Epithelial cell of esophagus (primary cell): ENCODE measurements around the gene RANGAP1.
A peak's percentile ranks its signal among the peaks of the same experiment; 100 is the strongest.

ENCODE experiments used
- DNase-seq: peaks from one replicate; pipeline ENCODE4 v3.0.0; 2010; ENCODE audit warnings: low read depth
- H3K4me3 ChIP-seq: 2 replicates; pipeline ENCODE4 v1.5.1; 2011; ENCODE audit warnings: mild to moderate bottlenecking, low read length, control low read depth
- TF ChIP-seq, protein P1 (sequence below): IDR thresholded peaks from 2 replicates; pipeline ENCODE4 v1.5.1; 2011; ENCODE audit warnings: low read depth, mild to moderate bottlenecking, low read length, control low read depth, inconsistent platforms; ENCODE audit not compliant: insufficient read depth; ENCODE audit errors: missing control alignments

RANGAP1 gene

GRCh38 chr22:41249442-41249841, 36.5 kb downstream of the RANGAP1 start:
- no peak for DNase-seq
- TF ChIP-seq, protein P1, sequence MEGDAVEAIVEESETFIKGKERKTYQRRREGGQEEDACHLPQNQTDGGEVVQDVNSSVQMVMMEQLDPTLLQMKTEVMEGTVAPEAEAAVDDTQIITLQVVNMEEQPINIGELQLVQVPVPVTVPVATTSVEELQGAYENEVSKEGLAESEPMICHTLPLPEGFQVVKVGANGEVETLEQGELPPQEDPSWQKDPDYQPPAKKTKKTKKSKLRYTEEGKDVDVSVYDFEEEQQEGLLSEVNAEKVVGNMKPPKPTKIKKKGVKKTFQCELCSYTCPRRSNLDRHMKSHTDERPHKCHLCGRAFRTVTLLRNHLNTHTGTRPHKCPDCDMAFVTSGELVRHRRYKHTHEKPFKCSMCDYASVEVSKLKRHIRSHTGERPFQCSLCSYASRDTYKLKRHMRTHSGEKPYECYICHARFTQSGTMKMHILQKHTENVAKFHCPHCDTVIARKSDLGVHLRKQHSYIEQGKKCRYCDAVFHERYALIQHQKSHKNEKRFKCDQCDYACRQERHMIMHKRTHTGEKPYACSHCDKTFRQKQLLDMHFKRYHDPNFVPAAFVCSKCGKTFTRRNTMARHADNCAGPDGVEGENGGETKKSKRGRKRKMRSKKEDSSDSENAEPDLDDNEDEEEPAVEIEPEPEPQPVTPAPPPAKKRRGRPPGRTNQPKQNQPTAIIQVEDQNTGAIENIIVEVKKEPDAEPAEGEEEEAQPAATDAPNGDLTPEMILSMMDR = no peak
- H3K4me3 ChIP-seq = no peak overlapping the region

DNA sequence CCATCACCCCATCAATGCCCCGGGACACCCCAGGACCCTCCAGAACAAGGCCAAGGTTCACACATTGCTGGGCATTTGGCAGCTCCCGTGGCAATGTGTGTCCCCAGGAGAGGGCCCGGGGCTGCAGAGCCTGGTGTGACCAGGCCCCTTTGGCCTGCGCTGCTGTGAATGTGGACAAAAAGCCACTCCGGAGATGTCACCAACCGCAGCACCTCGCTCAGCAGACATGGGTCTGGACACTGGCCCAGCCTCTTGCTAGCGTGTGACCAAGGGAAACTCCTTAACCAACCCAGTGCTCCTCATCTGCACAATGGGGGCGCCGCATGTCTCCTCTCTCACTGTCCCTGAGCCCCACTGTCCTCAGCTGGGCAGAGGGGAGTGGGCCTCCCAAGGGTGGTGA, 37.2 kb downstream of the RANGAP1 start:
- TF ChIP-seq, protein P1 = no peak
- H3K4me3 ChIP-seq = no peak overlapping the region
- no peak for DNase-seq

- TF ChIP-seq, protein P1 = no peak
- no peak overlapping the region for H3K4me3 ChIP-seq
- no peak for DNase-seq
Observed at GRCh38 chr22:41248314-41248713, 37.7 kb downstream of the RANGAP1 start.

GRCh38 chr22:41247703-41248102, 38.3 kb downstream of the RANGAP1 start:
- H3K4me3 ChIP-seq = no peak overlapping the region
- no peak for DNase-seq
- TF ChIP-seq, protein P1 = no peak

DNA sequence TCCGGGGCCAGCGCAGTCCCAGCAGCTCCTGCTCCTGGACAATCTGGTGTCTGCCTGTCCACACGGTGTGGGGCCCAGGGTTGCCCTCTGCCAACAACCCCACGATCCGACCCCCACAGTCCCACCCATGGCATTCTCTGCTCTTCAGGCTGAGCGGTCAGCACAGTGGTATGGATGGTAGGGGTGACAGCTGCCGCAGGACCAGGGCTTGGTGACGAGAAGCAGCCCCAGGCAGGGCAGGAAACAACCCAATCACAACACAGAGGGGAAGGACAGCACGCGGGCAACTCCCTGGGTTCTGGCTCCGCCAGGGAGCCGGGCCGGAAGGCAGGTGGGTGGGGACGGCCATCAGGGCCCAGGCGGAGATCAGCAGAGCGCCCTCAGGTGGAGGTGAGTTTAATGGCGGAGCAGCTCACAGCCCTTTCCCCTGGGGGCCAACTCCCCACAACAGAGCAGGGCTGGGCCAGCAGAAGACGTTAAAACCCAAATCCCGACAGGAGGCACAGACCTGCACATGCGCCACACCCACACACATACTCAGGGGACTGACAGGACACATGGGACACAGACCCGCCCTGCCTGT, 40.0 kb downstream of the RANGAP1 start:
- TF ChIP-seq, protein P1 = no peak
- DNase-seq = no peak
- no peak overlapping the region for H3K4me3 ChIP-seq

GRCh38 chr22:41243361-41243760, 42.6 kb downstream of the RANGAP1 start:
- TF ChIP-seq, protein P1 = no peak
- peak; percentile 74 for DNase-seq
- H3K4me3 ChIP-seq = no peak overlapping the region

DNA sequence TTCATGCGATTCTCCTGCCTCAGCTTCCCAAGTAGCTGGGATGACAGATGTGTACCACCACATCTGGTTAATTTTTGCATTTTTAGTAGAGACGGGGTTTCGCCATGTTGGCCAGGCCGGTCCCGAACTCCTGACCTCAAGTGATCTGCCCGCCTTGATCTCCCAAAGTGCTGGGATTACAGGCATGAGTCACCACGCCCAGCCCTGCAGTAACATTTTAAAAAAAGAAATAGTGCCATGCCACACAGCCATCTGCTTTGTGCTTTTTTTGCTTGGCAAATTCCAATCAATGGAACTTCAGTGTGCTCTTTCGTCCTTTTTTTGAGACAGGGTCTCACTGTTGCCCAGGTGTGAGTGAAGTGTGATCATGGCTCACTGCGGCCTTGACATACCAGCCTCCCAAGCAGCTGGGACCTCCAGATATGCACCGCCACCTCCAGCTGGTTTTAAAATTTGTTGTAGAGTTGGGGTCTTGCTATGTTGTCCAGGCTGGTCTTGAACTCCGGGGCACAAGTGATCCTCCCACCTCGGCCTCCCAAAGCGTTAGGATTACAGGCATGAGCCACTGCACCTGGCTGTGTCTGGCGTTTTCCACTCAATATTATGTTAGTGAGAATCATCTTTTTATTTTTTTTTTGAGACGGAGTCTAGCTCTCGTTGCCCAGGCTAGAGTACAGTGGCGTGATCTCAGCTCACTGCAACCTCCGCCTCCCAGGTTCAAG, 43.4 kb downstream of the RANGAP1 start:
- DNase-seq = no peak
- TF ChIP-seq, protein P1 = no peak

More for the DNA sequence above, 43.4 kb downstream of the RANGAP1 start:
- H3K4me3 ChIP-seq = no peak overlapping the region
